T follicular helper cell (primary cell): Measurements from ENCODE around the gene SLC2A13.
"Not testable (repeated sequence)": the region's sequence is repeated elsewhere in the genome, so short reads cannot be mapped to it uniquely, and the experiment has no call there.

ENCODE experiments used
- DNase-seq: peaks from one replicate; pipeline ENCODE4 v3.0.0-alpha.2; 2020; ENCODE audit warnings: low read depth

SLC2A13 gene

DNA sequence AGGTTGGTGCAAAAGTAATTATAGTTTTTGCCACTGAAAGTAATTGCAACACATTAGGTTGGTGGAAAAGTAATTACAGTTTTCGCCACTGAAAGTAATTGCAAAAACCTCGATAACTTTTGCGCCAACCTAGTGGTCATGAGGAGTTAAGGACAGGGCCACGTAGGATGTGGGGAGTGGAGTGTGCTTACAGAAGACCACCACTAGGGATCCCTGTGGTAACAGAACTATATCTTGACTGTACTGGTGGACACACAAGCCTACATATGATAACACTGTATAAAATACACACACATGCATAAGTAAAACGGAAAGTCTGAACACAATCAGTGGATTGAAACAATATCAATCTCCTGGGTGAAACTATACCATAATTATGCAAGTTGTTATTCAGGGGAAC, 298.8 kb downstream of the SLC2A13 start:
- no peak for DNase-seq

DNA sequence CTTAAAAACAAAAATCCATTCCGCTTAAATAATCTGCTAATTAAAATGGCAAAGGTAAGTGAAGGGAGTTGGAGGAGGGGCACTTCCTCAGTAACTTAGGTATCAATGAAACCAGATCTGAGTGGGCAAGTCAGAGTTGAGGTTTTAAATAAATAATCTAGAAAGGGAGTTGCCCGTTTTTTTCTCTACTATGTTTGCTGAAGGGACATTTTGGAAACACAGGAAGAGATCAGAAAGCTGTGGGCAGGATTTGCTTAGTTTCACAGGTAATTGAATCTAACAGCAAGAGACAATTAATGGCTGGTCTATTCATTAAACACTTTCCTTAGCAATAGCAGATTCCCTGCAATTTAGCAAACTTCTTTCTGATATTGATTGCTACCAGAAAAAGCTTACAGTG, 300.2 kb downstream of the SLC2A13 start:
- no peak for DNase-seq

DNA sequence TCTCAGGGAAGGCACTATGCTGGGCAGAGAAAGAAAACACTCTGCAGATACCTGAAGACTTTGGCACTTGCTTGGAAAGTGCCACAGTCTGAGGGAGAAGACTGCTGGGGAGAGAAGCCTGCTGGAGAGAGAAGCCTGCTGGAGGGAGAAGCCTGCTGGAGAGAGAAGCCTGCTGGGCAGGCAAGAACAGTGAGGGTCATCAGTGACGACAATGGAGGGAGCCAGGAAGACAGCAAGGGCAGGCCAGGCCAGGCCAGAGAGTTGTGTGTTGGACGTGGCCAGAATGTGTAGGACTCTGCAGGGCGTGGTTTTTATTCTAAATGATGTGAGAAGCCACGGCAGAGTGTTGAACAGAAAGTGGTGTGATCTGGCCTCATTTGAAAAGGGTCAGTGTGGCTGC, 301.0 kb downstream of the SLC2A13 start:
- DNase-seq = no peak

DNA sequence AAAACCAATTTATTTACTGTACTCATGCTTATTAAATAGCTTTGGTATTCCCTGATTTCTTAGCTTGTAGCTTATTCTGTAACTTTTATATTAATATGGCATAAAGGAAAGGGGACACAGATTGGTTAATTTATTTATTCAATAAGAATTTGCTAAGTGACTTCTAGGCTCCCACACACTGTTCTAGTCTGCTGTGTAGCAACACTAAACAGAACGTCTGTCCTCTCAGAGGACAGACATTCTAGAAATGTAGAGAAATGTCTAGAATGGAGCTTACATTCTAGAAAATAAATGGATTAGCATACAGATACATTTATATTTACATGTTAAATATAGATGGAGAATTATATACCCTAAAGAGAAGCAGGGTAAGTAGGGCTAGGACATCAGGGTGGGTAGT, 301.4 kb downstream of the SLC2A13 start:
- DNase-seq = no peak

DNA sequence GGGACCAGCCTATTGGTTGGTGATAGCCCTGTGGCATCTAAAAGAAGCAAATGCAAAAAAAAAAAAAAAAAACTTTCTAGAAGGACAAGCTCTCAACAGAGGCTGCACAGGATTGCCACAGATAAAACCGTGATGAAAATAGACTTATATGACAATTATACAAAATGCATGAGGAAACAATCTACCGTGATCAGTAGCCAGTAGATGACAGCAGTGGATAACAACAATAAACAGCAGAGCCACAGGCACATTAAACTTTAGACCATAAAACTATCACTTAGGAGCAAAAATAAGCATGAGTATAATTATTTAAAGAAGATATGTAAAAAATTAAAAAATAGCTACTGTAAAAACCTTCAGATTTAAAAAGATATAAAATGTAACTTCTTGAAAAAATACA, 302.7 kb downstream of the SLC2A13 start:
- DNase-seq = no peak

DNA sequence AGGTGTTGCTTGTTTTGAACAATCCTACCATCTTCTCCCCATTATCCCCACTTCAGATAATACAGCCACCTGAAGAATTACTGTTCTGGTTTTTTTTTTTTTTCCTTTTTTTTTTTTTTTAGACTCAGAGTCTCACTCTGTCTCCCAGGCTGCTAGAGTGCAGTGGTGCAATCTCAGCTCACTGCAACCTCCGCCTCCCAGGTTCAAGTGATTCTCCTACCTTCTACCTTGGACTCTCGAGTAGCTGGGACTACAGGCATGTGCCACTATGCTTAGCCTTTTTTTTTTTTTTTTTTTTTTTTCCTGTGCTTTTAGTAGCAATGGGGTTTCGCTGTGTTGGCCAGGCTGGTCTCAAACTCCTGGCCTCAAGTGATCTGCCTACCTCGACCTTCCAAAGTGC, 306.9 kb downstream of the SLC2A13 start:
- DNase-seq = no peak

DNA sequence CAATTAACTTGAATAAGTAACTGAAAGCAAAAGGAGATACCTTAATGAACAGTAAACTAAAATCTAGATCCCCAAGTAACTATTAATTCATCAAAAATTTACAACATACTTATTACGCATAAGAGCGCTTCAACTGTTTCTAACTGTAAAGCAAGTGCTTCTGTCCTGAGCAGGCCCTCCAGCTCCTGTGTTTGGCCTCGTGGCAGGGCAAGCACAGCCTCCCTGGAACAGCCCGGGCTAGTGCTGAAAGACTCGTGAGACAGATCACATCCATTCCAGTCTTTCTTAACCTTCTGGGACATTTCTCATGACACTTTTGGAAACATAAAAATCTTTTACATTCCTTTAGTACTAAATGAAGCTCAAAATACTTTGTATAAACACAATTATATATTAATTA, 307.5 kb downstream of the SLC2A13 start:
- DNase-seq = no peak

DNA sequence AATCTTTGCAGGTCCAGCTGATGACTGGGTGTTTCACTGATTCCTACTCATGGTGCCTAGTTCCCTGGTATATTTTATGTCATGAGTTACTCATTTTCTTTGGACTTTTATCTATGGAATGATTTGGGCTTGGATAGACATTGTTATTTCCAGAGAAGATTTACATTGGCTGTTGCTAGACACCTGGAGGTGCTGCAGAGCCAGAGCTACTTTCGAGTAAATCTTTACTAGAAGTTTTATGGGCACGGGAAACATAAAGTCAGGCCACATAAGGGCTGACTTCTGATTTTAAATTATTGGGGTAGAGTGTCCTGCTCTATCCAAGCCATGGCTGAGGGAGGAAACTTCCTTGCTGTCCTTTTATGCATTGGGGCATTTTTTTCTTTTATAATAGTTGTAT, 310.4 kb downstream of the SLC2A13 start:
- DNase-seq = no peak

DNA sequence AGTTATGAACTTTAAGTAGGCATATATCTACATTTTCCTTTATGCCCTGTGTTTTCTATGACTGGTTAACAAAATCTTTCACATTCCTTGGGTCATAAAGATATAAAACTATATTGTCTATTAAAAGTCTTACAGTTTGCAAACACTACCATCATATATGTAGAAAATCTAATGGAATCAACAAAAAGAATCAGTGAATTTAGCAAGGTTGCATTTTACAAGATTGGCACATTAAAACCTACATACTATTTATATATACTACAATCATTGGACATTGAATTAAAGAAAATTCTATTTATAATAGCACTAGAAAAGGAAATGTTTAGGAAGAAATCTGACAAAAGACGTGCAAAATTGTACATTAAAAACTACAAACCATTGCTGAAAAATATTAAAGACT, 312.9 kb downstream of the SLC2A13 start:
- DNase-seq = no peak

DNA sequence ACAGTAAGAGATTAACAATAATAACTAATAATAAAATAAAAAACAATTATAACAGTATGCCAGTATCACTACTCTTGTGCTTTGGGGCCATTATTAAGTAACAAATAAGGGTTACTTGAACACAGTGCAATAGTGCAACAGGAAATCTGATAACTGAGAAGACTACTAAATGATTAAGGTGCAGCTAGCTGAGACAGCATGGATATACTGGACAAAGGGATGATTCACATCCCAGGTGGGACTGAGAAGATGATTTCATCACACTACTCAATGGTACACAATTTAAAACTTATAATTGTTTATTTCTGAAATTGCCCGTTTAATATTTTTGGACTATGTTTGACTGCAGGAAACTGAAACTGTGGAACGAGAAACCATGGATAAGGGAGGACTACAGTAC, 317.6 kb downstream of the SLC2A13 start:
- no peak for DNase-seq

DNA sequence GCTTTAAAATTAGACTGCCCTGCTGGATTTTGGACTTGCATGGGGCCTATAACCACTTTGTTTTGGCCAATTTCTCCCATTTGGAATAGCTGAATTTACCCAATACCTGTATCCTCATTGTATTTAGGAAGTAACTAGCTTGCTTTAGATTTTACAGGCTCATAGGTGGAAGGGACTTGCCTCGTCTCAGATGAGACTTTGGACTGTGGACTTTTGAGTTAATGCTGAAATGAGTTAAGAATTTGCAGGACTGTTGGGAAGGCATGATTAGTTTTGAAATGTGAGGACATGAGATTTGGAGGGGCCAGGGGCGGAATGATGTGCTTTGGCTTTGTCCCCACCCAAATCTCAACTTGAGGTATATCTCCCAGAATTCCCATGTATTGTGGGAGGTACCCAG, 320.1 kb downstream of the SLC2A13 start:
- DNase-seq = not testable (repeated sequence)

DNA sequence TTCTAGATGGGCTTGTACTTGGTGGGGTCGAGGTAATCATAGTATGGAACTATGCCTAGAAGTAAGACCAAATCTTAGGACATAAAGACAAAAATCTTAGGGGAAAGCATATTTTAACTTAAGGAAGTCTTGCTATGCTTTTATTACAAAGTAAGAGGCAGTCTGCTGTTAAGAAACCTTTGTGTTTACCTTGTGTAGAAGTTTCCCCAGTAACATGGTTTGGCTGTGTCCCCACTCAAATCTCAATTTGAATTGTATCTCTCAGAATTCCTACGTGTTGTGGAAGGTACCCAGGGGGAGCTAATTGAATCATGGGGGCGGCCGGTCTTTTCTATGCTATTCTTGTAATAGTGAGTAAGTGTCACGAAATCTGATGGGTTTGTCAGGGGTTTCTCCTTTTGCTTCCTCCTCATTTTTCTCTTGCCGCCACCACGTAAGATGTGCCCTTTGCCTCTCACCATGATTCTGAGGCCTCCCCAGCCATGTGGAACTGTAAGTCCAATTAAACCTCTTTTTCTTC, 323.8 kb downstream of the SLC2A13 start:
- DNase-seq = no peak

DNA sequence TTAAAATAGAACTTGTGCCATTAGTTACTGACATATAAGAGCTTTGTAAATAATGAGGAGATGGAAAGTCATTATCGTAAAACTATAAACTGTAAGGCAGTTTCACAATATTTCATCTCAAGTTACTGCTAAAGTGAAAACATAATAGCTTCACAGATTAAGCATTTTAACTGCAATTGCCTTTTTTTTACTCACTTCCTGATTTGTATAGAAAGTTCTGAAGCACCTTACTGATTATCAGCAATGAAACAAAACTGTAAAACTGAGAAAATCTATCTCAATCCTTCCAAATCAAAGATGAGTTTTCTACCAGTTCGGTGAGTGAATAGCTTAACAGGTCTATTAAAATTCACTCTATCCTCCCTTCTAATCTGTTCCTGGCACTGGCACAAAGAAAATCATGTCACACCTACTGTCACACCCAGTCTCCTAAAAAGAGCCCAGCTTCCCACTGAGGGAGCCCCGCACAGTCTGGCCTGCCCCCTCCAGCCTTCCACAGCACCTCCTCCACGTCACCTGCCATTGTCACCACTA, 324.9 kb downstream of the SLC2A13 start:
- no peak for DNase-seq

DNA sequence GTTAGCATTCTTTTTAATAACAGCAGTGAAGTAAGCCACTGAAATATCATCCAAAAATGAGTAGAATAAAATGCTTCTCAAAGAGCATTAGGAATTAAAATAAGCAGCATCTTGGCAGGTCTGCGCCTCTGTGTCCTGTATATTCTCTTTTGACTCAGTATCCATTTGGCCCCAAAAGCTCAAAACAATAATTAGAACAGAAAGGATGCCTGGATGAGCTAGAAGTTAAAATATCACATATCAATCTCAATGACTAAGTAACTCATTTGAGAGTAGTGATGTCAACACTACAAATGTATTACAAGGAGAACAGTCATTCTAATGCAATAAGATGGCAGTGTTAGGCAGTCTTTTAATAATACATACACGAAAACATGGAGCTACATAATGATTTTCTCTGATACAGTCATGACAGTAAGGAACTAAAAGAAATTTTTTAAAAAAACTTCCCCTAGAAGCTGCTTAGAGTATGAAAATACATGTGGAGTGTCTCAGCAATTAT, 325.4 kb downstream of the SLC2A13 start:
- no peak for DNase-seq

DNA sequence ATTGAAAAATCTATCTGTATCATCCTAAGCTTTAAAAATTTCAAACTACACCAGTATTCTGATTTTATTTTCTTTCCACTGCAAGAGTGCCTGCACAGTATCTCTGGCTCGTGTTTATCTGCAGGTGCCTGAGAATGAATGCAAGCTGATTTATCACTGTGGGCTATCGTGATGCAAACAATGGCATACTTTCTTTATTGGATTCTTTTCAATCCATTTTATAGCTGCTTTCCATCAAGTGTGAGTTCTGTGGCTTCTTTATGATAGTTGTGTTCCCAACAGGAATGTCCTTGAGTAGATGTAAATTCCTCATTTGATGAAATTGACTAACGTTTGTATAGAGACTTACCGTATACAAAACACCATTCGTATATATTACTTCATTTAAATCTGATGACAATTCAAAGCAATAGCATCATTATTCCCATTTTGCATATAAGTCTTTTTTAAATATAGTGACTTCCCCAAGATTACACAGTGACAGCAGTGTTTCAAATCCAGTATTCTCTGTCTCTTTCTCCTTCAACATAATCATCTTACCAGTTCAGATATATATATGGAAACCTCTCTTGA, 326.0 kb downstream of the SLC2A13 start:
- no peak for DNase-seq

DNA sequence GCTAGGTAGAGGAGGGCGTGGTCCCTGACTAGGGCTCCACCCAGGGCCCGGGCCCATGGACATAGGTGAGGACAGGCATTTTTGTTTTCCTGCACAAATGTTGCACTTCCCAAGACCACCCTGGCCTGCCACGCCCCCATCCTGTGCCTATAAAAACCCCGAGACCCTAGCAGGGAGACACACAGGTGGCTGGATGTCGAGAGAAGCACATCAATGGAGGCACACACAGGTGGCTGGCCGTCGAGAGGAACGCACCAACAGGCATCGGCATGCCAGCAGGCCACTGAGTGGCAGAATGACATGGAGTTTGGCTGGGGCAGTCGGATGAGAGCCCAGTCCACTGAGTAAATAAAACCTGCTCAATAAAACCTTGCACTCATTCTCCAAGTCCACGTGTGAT, 328.4 kb downstream of the SLC2A13 start:
- DNase-seq = no peak

DNA sequence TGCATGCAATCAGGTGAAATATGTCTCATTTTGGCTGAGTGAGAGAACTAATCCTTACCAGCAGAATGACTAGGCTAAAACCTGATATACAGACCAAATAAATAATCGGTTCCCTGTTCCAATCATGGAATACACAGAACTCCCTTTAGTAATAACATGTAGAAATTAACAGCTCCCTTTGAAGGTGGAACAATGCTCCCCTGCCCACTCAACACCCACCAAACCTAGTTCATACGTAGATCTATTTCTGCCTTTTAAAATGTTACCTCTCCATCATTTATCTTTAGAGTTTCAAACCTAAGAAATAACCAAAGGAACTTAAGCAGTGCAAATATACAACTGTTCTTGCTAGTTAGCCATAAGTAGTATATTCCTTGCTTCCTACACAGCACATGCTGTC, 332.6 kb downstream of the SLC2A13 start:
- no peak for DNase-seq

DNA sequence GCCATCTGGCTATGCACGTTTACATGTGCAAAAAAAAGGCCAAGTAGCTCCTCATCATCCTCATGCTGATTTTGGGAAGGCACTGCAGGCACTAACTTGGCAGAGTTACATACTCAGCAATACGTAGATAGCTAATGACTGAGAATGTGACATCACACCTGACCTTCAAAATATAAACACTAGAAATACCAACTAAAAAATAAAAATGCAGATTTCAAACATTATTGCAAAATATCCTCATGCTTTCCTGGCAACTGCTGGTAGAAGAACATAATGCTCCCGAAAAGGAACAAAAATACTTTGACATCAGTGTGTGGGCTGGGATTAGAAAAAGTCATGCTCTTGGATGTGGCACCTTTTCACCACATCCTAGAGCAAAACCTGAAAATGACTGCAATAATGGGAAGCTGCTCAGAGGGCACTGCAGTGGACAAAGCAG, 333.0 kb downstream of the SLC2A13 start:
- no peak for DNase-seq

DNA sequence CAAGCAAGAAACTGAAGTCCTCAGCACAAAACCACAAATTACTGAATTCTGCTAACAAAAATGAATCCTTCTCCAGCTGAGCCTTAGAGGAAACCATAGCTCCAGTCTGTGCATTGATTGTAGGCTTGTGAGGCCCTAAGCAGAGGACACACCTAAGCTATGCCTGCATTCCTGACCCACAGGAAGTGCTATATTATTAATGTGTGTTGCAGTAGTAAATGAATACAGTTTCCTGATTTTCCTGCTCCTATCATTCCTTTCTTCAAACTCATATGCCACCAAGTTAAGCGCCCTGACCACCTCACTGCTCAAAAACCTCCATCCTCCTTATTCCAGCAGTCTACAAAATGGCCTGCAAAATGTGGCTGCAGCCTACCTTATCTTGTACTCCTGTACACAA, 334.4 kb downstream of the SLC2A13 start:
- no peak for DNase-seq

DNA sequence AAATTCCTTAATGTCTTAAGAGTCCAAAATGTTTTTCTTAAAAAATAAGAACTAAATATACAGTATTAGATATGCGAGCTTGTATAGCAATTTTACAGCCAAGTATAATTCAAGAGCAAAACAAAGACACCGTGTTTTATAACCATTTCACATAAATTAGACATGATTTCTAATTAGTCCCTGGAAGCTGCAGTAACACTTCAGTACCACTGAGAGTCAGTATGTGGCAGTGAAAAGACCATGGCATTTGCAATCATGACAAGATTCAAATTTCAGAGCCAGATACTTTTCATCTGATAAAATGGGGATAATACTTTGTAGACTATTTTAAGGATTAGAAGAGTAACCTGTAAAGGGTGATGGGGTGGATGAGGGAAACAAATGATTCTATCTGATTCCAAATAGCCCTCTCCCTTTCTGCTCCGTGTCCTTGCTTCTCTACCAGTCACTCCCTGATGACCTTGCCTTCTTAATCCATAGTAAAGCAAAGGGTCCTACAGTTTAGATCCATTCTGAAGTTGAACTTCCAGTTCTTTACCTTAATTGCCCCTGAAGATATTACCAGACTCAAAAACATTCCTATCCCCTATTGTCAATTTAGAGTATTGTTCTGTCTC, 340.8 kb downstream of the SLC2A13 start:
- DNase-seq = no peak

DNA sequence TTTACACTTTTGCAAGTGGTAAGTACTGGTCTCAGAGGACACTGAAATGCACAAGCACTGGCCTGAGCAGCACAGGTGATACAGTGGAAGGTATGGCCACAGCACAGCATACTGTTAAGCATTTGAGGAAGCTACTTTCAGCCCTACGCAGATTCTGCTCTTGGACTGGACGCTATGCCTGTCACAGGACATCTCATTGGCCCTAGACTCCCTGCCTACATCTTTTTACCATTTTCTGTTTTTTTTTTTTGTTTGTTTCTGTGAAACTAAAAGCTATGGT, 342.1 kb downstream of the SLC2A13 start:
- no peak for DNase-seq

DNA sequence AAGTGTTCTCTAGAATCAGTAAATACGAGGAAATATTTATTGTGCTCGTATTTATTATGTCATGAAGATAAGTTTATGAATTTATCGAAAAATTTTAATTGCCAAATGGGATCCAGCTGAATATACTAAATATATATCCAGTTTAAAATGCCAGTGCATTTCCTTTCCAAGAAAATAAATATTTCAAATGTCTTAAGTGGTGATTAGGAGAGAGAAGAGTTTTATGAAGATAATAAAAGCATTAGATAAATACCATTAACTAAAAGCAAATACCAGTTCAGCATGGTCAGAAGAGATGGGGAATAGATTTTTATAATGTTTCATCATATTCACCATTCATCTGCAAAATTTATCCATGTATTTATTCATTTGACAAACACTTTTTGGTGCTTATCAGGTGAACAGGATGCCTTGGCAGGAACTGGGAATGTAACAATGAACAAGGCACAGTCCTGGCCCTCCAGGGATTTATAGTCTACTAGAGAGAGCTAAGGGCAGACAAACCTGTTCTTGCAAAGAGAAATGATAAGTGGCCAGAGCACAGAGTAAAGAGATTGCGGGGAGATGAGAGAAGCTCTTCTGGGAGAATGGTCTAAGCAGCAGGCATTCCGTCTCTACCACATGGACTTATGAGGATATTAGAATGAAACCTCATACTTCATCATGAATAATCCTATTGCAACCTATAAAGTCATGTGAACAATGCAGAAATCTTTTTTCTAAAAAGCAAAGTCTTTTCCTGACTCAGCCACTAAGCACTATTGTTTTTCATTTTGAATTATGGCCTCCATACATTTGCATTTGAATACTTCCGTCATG, 342.6 kb downstream of the SLC2A13 start:
- DNase-seq = no peak

DNA sequence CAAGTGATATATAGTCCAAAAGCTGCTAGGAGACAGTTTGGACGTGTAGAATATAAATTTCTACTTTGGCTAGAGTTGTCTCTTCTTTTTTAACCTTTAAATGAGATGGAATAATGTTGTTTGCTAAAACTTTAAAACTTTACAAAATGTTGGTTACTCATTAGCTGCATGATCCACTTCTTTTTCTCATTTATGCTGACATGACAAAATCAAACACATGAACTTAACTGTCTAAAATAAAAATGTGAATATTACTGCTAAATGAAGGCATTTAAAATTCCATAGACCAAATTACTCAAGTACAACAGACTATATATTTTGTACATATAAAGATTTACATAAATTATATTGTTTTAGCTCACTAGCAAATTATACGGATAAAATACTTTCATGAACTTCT, 350.4 kb downstream of the SLC2A13 start:
- DNase-seq = no peak
